ENCODE results near the gene TWNK.

Gene TWNK

DNA sequence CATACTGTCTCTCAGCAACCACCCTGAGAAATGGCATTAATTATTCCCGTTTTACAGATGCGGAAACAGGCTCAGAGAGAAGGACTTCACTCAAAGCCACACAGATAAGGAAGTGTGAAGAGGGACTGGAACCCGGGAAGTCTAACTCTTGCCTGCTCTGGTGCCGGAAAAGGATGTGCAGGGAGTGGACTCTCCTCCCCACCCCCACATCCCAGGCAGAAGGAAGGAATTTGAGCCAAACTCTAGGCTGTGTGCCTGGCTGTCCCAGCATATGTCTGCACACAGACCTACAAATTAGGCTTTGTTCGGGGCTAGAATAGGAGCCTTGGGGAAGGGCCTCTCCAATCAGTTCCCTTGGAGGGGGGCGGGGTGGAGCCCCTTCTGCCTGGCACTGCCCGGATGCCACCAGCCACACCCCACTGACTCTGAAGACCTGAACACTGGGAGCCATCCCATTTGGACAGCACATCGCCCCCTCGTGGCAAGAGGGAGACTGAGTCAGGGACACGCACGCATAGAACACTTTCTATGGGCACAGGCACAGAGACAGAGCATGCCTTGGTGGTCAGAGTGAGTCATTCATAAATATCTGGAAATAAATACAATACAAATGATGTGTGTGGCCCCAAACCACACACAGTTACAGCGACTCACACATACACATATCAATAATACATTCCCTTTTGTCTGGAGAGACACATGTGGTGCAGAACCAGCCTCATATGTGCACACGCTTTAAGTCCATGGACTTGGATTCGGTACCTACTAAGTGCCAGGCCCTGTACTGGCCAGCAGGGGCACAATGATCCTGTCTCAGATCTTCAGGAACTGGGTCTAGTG, 25.4 kb downstream of the TWNK start:
- DNase-seq = peak; percentile 92

DNA sequence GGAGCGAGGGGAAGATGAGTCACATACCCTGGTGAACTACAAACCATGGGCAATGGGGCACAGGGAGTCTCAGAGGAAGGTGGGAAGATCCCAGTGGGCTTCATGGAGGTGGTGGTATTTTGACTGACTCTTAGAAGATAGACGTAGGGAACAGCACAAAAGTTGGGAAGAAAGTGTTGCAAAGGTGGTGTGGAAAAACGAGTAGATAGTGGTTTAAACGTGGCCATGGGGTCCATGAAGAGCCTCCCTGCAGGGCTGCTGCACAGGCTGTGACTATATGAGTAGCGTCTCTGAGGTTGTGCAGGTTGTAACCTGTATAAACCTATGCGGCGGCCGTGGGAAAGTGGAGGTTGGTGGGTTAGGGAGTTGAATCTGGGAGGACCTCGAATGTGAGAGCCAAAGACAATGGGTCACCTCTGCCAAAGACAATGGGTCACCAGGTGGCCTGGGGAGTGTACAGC, 26.1 kb downstream of the TWNK start:
- no peak for DNase-seq

DNA sequence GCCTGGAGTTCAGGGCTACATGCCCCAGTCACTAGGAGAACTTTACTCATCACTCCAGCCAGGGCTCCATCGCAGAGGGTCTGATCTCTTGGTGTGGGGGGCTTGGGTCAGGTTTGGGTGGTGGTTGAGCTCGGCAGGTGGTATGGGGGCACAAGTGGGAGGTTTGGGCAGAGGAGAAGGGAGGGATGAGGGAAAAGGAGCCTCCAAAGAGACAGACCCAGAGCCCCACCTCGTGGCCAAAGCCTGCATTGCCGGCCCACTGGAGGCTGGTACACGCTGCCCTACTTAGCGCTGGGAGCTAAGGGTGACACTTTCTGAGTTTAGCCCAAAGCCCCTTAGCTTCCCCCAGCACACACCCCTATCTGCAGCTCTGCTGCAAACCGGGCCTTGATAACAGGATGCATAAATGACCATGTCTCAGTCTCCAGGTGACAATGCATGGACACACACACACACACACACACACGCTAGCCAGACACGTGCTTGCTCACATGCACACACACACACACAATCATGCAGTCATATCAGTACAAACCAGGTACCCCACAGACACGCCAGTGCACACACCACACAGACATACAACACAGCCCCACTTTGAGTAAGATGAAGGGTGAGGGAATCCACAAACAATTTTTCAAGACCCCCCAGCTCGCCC, 27.0 kb downstream of the TWNK start:
- peak; percentile 90 for DNase-seq

GRCh38 chr10:101014966-101015581, 27.7 kb downstream of the TWNK start:
- no peak for DNase-seq

- DNase-seq = no peak
Measured at GRCh38 chr10:101015582-101015973, 28.2 kb downstream of the TWNK start.

GRCh38 chr10:101016814-101017213, 29.5 kb downstream of the TWNK start:
- no peak for DNase-seq

DNA sequence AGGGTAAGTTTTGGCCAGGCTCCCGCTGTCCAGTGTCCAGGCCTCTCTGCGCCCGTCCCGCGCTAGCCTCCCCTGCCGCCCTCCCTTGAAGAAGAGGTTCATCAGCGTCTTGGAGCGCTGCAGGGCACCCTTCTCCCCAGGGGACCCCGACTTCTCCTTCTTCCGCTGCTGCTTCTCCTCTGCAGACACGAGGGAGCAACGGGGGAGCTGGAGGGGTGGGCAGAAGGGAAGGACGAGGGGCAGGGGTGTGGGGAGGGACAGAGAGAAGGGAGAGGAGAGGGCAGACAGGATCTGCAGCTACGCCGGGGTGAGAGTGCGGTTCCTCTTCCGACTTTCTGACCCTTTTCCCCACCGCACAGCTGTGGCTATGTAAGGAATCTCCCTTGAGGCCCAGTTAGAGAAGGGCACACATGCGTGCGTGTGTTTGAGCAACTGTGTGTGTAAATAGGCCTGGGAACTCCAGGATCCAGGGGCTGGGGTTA, 30.8 kb downstream of the TWNK start:
- DNase-seq = no peak

- DNase-seq = peak; percentile 89
Measured at GRCh38 chr10:101018600-101019439, 31.5 kb downstream of the TWNK start.

GRCh38 chr10:101019440-101019703, 32.0 kb downstream of the TWNK start:
- no peak for DNase-seq

DNA sequence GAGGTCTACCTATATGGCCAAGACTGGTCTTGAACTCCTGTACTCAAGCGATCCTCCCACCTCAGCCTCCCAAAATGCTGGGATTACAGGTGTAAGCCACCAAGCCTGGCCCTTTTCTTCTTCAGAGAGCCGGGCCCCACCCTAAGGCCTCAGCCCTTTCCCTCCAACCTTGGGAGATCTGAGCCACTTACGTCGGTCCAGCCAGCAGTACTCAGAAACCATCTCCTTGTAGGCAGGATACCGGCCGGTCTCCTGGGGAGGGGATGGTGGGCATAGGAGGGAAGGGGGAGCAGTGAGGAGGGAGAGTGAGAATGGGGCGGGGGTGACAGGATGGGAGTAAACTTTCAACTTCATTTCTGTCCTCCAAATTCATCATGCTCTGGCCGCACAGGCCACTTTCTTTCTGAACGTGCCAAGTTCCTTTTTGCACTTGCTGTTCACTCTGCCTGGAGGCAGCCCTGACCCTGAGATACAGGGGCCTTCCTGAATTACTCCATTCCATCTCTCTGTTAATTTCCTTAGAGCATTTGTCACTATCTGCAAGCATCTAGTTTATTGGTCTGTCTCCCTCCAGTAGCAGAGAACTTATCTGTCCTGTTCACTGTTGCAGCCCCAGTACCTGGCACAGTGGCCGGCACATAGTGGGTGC, 33.2 kb downstream of the TWNK start:
- DNase-seq = no peak

DNA sequence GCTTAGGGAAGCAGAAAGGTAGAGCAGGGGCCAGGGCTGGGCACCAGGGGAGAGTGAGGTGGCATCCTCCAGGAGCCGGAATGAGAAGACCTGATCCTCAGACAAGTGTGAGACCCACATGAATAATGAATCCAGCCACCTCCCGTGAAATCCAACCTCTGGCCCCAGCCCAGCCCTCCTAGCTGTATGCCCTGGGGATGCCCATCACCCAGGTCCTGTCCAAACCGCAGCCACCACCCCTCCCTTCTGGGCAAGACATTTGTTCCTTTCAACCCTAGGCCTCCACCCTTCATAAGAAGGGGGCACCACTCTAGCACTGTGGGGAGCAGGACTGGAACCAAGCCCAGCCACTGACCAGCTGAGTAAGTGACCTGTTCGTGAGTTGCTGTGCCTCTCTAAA, 33.9 kb downstream of the TWNK start:
- DNase-seq = no peak

GRCh38 chr10:101021692-101022251, 34.4 kb downstream of the TWNK start:
- no peak for DNase-seq

- DNase-seq = no peak
Measured at GRCh38 chr10:101022967-101023705, 35.8 kb downstream of the TWNK start.

GRCh38 chr10:101027106-101027720, 39.9 kb downstream of the TWNK start:
- no peak for DNase-seq

DNA sequence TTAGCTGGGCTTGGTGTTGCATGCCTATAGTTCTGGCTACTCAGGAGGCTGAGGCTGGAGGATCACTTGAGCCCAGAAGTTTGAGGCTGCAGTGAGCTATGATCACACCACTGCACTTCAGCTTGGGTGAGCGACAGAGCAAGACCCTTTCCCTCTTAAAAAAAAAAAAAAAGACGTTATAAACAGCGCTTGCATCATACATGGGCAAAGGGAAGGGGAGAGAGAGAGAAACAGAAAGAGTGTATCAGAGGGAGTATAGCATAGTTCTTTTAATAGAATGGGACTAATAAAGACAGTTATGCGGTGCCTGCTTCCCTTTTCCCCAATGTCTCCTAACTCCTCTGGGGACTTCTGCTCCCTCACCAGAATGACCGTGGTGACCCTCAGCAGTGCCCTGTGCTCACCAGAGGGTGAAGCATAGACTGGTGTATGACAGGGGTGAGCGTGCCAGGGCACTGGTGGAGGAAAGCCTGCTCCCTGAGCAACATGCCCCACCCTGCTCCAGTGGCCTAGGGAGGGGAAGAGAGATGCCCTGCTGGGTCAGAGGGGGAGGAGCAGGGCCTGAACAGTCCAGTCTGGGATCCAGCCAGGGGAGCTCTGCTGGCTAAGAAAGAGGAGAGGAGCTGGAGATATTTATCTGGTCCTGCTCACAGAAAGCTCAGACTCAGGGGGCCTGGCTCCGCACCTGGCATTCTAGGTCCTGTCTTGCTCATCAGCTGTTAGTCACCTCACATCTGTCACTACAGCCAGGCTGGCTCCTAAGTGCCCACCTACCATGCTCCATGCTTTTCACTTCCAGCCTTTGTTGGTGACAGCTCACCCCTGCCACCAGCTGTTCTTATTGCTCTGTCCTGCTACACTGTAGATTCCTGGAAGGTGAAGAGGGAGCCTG, 41.3 kb downstream of the TWNK start:
- DNase-seq = no peak

DNA sequence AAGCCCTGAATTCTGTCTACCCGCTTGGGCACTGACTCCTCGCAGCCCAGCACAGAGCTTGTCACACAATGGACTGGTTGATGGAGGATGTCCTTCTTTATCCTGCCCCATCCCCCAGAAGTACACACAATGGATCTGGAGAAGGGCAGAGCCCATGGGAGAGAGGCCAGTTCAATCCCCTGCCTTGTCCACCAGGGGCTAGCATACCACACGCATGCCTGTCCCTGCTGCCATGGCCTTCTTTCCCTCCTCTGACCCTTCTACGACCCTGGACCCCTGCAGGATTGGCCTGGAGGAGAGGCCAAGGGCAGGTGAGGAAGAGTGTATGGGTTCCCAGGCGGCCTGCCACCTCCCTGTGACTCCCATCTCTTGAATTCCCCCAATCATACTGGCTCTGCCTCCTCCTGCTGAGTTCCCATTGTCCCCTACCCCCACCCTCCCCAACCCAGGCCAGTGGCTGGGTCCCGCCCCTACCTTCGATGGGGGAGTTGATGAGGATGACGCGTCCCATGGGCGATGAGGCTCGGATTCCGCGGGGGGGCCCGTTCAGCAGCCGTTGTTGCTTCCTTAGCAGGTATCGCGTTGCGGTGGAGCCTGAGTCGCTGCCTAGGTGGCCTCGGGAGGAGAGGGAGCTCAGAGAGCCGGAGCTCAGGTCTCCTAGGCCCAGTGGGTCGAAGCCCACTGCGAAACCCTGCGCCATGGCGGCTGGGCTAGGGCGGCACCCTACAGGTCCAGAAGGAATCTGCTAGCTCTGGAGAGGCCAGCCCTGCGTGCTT, 42.4 kb downstream of the TWNK start:
- no peak for DNase-seq

GRCh38 chr10:101030496-101031127, 43.3 kb downstream of the TWNK start:
- DNase-seq = no peak

GRCh38 chr10:101031128-101031795, 43.9 kb downstream of the TWNK start, which contains the start of the genes PDZD7 and SFXN3:
Gene PDZD7 (minus strand): TSS chr10:101031129. CDS start chr10:101030219, 910 bp downstream.
Gene SFXN3 (plus strand): TSS chr10:101031234. CDS start chr10:101034695, 3,461 bp downstream.
- DNase-seq = peak; percentile 98
